ENCODE data around the gene ULK1.

DNA sequence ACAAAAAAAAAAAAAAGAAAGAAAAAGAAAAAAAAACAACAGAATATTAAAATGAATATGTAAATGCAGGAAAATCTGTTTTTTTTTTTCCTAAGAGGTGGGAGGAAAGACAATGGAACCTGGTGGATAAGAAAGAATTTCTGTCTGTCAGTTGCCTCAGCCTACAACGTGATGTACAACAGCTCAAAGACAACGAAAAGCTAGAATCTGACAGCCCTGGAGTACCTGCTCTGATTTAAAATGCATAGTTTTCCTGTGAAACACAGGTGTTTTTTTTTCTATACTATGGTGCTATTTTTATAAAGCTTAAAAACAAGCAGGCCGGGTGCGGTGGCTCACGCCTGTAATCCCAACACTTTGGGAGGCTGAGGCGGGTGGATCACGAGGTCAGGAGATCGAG lies 30.0 kb upstream of the ULK1 start:
- TF ChIP-seq EZH2phosphoT487 (IDR thresholded peaks at IDR 0.05; ENCODE audit: insufficient read depth, low read depth): no peak
- TF ChIP-seq EZH2 (IDR thresholded peaks at IDR 0.05; ENCODE audit: insufficient read depth, poor library complexity, severe bottlenecking): no peak

Data from GM23248 (cell line).